H9 (cell line): ENCODE measurements around the gene KLHL22. TPM values are rescaled to one million over a fixed set of nuclear protein-coding genes. Genes with fewer than 3 reads are reported as not detected.

Experiments used
- DNase-seq: peaks from one replicate; pipeline ENCODE4 v3.0.0-alpha.2; 2017
- H2AFZ ChIP-seq: one replicate; pipeline ENCODE4 v1.6.1; 2013; ENCODE audit warnings: mild to moderate bottlenecking, low read length, control low read depth, moderate library complexity
- H2AK5ac ChIP-seq: 2 replicates; pipeline ENCODE4 v1.6.1; 2013; ENCODE audit warnings: low read length, control low read depth, mixed read lengths; ENCODE audit not compliant: insufficient read length
- H2BK120ac ChIP-seq: one replicate; pipeline ENCODE4 v1.6.1; 2013; ENCODE audit warnings: low read depth, mild to moderate bottlenecking, low read length, control low read depth, inconsistent platforms; ENCODE audit not compliant: poor library complexity, severe bottlenecking
- H2BK12ac ChIP-seq: 2 replicates; pipeline ENCODE4 v1.6.1; 2013; ENCODE audit warnings: low read length, control low read depth, mixed read lengths, low read depth; ENCODE audit not compliant: insufficient read length
- H2BK15ac ChIP-seq: 2 replicates; pipeline ENCODE4 v1.6.1; 2013; ENCODE audit warnings: low read depth, low read length, control low read depth
- H2BK20ac ChIP-seq: one replicate; pipeline ENCODE4 v1.6.1; 2013; ENCODE audit warnings: low read depth, mild to moderate bottlenecking, low read length, control low read depth, inconsistent platforms; ENCODE audit not compliant: poor library complexity, severe bottlenecking
- H2BK5ac ChIP-seq: 2 replicates; pipeline ENCODE4 v1.6.1; 2013; ENCODE audit warnings: low read length, control low read depth, mixed read lengths; ENCODE audit not compliant: insufficient read length
- H3K14ac ChIP-seq: 2 replicates; pipeline ENCODE4 v1.6.1; 2013; ENCODE audit warnings: low read length, control low read depth; ENCODE audit not compliant: insufficient read depth
- H3K18ac ChIP-seq: 2 replicates; pipeline ENCODE4 v1.6.1; 2013; ENCODE audit warnings: low read depth, mild to moderate bottlenecking, mixed read lengths, low read length, control low read depth; ENCODE audit not compliant: insufficient read length
- H3K23ac ChIP-seq: 2 replicates; pipeline ENCODE4 v1.6.1; 2013; ENCODE audit warnings: low read length, control low read depth, mixed read lengths, low read depth; ENCODE audit not compliant: insufficient read length
- H3K23me2 ChIP-seq: 2 replicates; pipeline ENCODE4 v1.6.1; 2013; ENCODE audit warnings: low read depth, mild to moderate bottlenecking, mixed read lengths, low read length, control low read depth; ENCODE audit not compliant: insufficient read length, poor library complexity, severe bottlenecking
- H3K27ac ChIP-seq: 2 replicates; pipeline ENCODE4 v1.5.1; 2013; ENCODE audit warnings: low read length, control low read depth, mixed read lengths, low read depth; ENCODE audit not compliant: insufficient read length
- H3K27me3 ChIP-seq: 2 replicates; pipeline ENCODE4 v1.6.1; 2013; ENCODE audit warnings: low read length, control low read depth, inconsistent platforms; ENCODE audit not compliant: insufficient read depth
- H3K4ac ChIP-seq: 2 replicates; pipeline ENCODE4 v1.6.1; 2013; ENCODE audit warnings: low read depth, mild to moderate bottlenecking, control low read depth, inconsistent platforms, low read length, moderate library complexity
- H3K4me1 ChIP-seq: 2 replicates; pipeline ENCODE4 v1.6.1; 2013; ENCODE audit warnings: low read length, control low read depth, inconsistent platforms; ENCODE audit not compliant: insufficient read depth
- H3K4me2 ChIP-seq: 2 replicates; pipeline ENCODE4 v1.6.1; 2013; ENCODE audit warnings: low read length, control low read depth, mixed read lengths; ENCODE audit not compliant: insufficient read length, insufficient read depth
- H3K56ac ChIP-seq: 2 replicates; pipeline ENCODE4 v1.6.1; 2013; ENCODE audit warnings: low read depth, mild to moderate bottlenecking, mixed read lengths, low read length, control low read depth; ENCODE audit not compliant: insufficient read length
- H3K79me1 ChIP-seq: 2 replicates; pipeline ENCODE4 v1.6.1; 2013; ENCODE audit warnings: low read depth, mild to moderate bottlenecking, moderate library complexity, low read length, control low read depth, inconsistent platforms; ENCODE audit not compliant: insufficient read depth, poor library complexity, severe bottlenecking
- H3K79me2 ChIP-seq: 2 replicates; pipeline ENCODE4 v1.6.1; 2013; ENCODE audit warnings: low read length, control low read depth, inconsistent platforms; ENCODE audit not compliant: insufficient read depth
- H3K9ac ChIP-seq: 2 replicates; pipeline ENCODE4 v1.6.1; 2013; ENCODE audit warnings: low read length, control low read depth, mixed read lengths; ENCODE audit not compliant: insufficient read length; ENCODE audit errors: extremely low read depth
- H3K9me3 ChIP-seq: one replicate; pipeline ENCODE4 v1.6.1; 2013; ENCODE audit warnings: low read depth, low read length, inconsistent platforms; ENCODE audit not compliant: control insufficient read depth
- H3T11ph ChIP-seq: one replicate; pipeline ENCODE4 v1.6.1; 2013; ENCODE audit warnings: mild to moderate bottlenecking, low read length, control low read depth, inconsistent platforms
- H4K20me1 ChIP-seq: one replicate; pipeline ENCODE4 v1.6.1; 2013; ENCODE audit not compliant: control insufficient read depth, insufficient read length, insufficient read depth
- H4K5ac ChIP-seq: 2 replicates; pipeline ENCODE4 v1.6.1; 2013; ENCODE audit warnings: low read depth, mild to moderate bottlenecking, mixed read lengths, low read length, control low read depth; ENCODE audit not compliant: insufficient read length
- H4K8ac ChIP-seq: replicated peaks from 2 replicates; pipeline ENCODE4 v1.6.1; 2013; ENCODE audit warnings: low read length, control low read depth, mixed read lengths, low read depth; ENCODE audit not compliant: insufficient read length
- H4K91ac ChIP-seq: 2 replicates; pipeline ENCODE4 v1.6.1; 2013; ENCODE audit warnings: low read depth, mild to moderate bottlenecking, moderate library complexity, mixed read lengths, low read length, control low read depth; ENCODE audit not compliant: insufficient read length
- H3K27ac Mint-ChIP-seq, 3 experiments: 2 replicates in 2 of 3; 3 replicates in 1 of 3; pipeline ENCODE4 v1.8.0; 2020 to 2021; ENCODE audit warnings: mixed read lengths in 3 of 3, mild to moderate bottlenecking in 1 of 3, moderate library complexity in 1 of 3
- H3K27me3 Mint-ChIP-seq: 2 replicates; pipeline ENCODE4 v1.8.0; 2021; ENCODE audit warnings: low read depth, mild to moderate bottlenecking, moderate library complexity, mixed read lengths
- H3K36me3 Mint-ChIP-seq, 3 experiments: 2 replicates in 2 of 3; 3 replicates in 1 of 3; pipeline ENCODE4 v1.8.0; 2020 to 2021; ENCODE audit warnings: low read depth in 3 of 3, mixed read lengths in 3 of 3; ENCODE audit not compliant: insufficient read depth in 1 of 3
- H3K4me1 Mint-ChIP-seq, 2 experiments: 2 replicates each; pipeline ENCODE4 v1.8.0; 2020; ENCODE audit warnings: mixed read lengths in 2 of 2
- H3K4me3 Mint-ChIP-seq, 2 experiments: 2 replicates in 1 of 2; 3 replicates in 1 of 2; pipeline ENCODE4 v1.8.0; 2020 to 2021; ENCODE audit warnings: mild to moderate bottlenecking in 2 of 2, mixed read lengths in 2 of 2, moderate library complexity in 1 of 2
- H3K9me3 Mint-ChIP-seq, 2 experiments: 2 replicates in 1 of 2; 3 replicates in 1 of 2; pipeline ENCODE4 v1.8.0; 2020; ENCODE audit warnings: mild to moderate bottlenecking in 2 of 2, mixed read lengths in 2 of 2, moderate library complexity in 1 of 2
- WGBS: extraction: QIAGEN DNeasy Blood & Tissue Kit; methylation state at CpG from one replicate; pipeline ENCODE4 v1.1.7; 2013; ENCODE audit warnings: missing lambda C conversion rate, low lambda C conversion rate, mixed read lengths; ENCODE audit not compliant: insufficient read length; ENCODE audit errors: extremely low coverage; 5-methylcytosine and 5-hydroxymethylcytosine counted together
- total RNA-seq: library from RNA; stranded (reverse); gene quantifications from 2 replicates; pipeline ENCODE4 v1.2.1, GENCODE V29; 2021
- TF ChIP-seq, protein P1 (sequence below): fragments of 200-600 bp; sonication (generic); conservative IDR thresholded peaks from 3 replicates; pipeline ENCODE4 v1.8.0; 2021; ENCODE audit warnings: antibody characterized with exemption, mild to moderate bottlenecking

The KLHL22 gene
- total RNA-seq, 1 experiment from 2014 or later, result 11.9 TPM

DNA sequence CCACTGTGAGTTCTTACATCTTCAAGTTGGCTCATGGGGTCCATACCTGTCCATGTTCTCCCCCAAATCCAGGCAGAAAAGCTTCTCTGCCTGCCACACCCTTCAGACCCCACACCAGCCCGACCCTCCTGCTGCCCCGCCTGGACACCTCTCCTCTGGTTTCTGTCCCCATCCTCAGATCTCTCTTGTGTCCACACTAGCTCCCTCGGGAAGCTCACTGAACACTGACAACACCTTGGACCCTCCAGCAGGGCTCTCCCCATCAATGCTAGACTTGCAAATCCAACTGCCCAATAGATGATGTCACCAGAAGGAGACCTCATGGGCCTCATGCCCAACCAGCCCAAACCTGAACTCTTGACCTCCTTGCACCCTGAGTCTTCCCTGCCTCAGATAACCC is 60.8 kb downstream of the KLHL22 start:
- Histone ChIP-seq H3K79me2 (no peaks in the 10 kb centered on the region), H3K27ac (no peak overlapping the region), H3K9me3 (no peaks in the 10 kb centered on the region), H3K27me3 (peaks cover 10% of the 10 kb centered on the region; the same call in 1 of the 2 replicates), H2BK5ac (no peak overlapping the region), H3K4me1 (0 out of 2 replicates have a peak, but pooled peaks cover 2% of the 10 kb centered on the region), H3K4ac (no peak overlapping the region), H2BK20ac (no peak overlapping the region), H2AFZ (no peak overlapping the region), H3K4me2 (no peak overlapping the region), H3K23ac (no peak overlapping the region), H4K20me1 (peaks cover 3% of the 10 kb centered on the region), H2BK120ac (no peak overlapping the region), H3K18ac (no peak overlapping the region), H2BK15ac (no peak overlapping the region), H4K91ac (no peak overlapping the region), H4K8ac (no peak overlapping the region), H3K9ac (no peak overlapping the region), H3T11ph (no peak overlapping the region), H3K56ac (no peak overlapping the region), H3K79me1 (no peaks in the 10 kb centered on the region), H2AK5ac (no peak overlapping the region), H3K23me2 (peaks cover 24% of the 10 kb centered on the region), H2BK12ac (no peak overlapping the region), H3K14ac (no peak overlapping the region), H4K5ac (no peak overlapping the region)
- no peak for DNase-seq
- no peak overlapping the region; a peak in 1 of 7 replicates for H3K27ac Mint-ChIP-seq
- peaks cover 0 to 9% (median 2%) of the 10 kb centered on the region in 3 experiments; a peak in 3 of 7 replicates for H3K36me3 Mint-ChIP-seq
- TF ChIP-seq, protein P1, sequence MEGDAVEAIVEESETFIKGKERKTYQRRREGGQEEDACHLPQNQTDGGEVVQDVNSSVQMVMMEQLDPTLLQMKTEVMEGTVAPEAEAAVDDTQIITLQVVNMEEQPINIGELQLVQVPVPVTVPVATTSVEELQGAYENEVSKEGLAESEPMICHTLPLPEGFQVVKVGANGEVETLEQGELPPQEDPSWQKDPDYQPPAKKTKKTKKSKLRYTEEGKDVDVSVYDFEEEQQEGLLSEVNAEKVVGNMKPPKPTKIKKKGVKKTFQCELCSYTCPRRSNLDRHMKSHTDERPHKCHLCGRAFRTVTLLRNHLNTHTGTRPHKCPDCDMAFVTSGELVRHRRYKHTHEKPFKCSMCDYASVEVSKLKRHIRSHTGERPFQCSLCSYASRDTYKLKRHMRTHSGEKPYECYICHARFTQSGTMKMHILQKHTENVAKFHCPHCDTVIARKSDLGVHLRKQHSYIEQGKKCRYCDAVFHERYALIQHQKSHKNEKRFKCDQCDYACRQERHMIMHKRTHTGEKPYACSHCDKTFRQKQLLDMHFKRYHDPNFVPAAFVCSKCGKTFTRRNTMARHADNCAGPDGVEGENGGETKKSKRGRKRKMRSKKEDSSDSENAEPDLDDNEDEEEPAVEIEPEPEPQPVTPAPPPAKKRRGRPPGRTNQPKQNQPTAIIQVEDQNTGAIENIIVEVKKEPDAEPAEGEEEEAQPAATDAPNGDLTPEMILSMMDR, result no peak
- peak overlapping the region in 1 of 2 experiments; percentile 6; a peak in 2 of 5 replicates for H3K4me3 Mint-ChIP-seq
- no peaks in the 10 kb centered on the region for H3K9me3 Mint-ChIP-seq
- WGBS, result no CpG with 5 or more reads among the region's 3 CpGs
- peaks cover 18 to 24% of the 10 kb centered on the region in 2 experiments for H3K4me1 Mint-ChIP-seq
- H3K27me3 Mint-ChIP-seq, result peaks cover 85% of the 10 kb centered on the region
